HepG2 (cell line): Measurements from ENCODE around the gene LENEP. TPM values are rescaled to one million over a fixed set of nuclear protein-coding genes. Genes with fewer than 3 reads are reported as not detected.

Experiments
- ATAC-seq: fragments of 200-7000 bp; cut with Tn5 transposase; 3 replicates; pipeline ENCODE4 v1.9.1; 2020; ENCODE audit warnings: mild to moderate bottlenecking, moderate library complexity
- BruUV-seq: library from RNA; stranded (reverse); fragments of 400-500 nt; replicated peaks from 2 replicates; lab custom pipeline; 2021; lab: Mats Ljungman, UMichigan
- CTCF ChIA-PET: fragments of 300-600 bp; formaldehyde crosslinking; extraction: SDS; loops from one replicate; lab custom pipeline; 2021; ENCODE audit warnings: low total read pairs, inconsistent platforms, low intra/inter-chr PET ratio; lab: Yijun Ruan, JAX
- POLR2A ChIA-PET: fragments of 350-600 bp; sonication (Branson Sonifier 250); formaldehyde crosslinking; loops from one replicate; lab custom pipeline; 2020; ENCODE audit warnings: antibody characterized with exemption, inconsistent platforms; lab: Yijun Ruan, JAX
- DNase-seq: peaks from one replicate; pipeline ENCODE4 v3.0.0-alpha.2; 2015; ENCODE audit warnings: low spot score
- FAIRE-seq: peaks from 3 replicates; lab custom pipeline; 2011; peaks lifted over from hg19 to GRCh38; lab: Jason Lieb, UNC
- H2AFZ ChIP-seq: one replicate; pipeline ENCODE4 v1.6.1; 2011; ENCODE audit warnings: low read length, inconsistent platforms
- H3K27ac ChIP-seq: fragments of 300-600 bp; 3 replicates; pipeline ENCODE4 v1.8.0; 2011; ENCODE audit warnings: mixed run types, mild to moderate bottlenecking, mixed read lengths, low read length, inconsistent platforms; ENCODE audit not compliant: insufficient read depth; ENCODE audit errors: extremely low read length
- H3K27me3 ChIP-seq, 2 experiments: fragments of 200-600 bp in 1 of 2; 2 replicates in 1 of 2; 3 replicates in 1 of 2; pipeline versions ENCODE4 v1.6.0 to v1.8.0; 2011; ENCODE audit warnings: low read length in 2 of 2, mild to moderate bottlenecking in 2 of 2, moderate library complexity in 2 of 2, inconsistent platforms in 1 of 2; ENCODE audit not compliant: insufficient read depth in 2 of 2, control insufficient read depth in 1 of 2
- H3K36me3 ChIP-seq, 2 experiments: fragments of 200-600 bp in 1 of 2; replicated peaks in 1 of 2; 2 replicates in 1 of 2; 3 replicates in 1 of 2; pipeline versions ENCODE4 v1.5.1 to v1.8.0; 2011; ENCODE audit warnings: low read length in 2 of 2, inconsistent platforms in 1 of 2; ENCODE audit not compliant: insufficient read depth in 2 of 2, control insufficient read depth in 1 of 2
- H3K4me1 ChIP-seq: 2 replicates; pipeline ENCODE4 v1.5.1; 2012; ENCODE audit warnings: low read length, inconsistent platforms; ENCODE audit not compliant: insufficient read depth
- H3K4me2 ChIP-seq: 2 replicates; pipeline ENCODE4 v1.6.0; 2011; ENCODE audit warnings: low read depth, low read length, inconsistent platforms
- H3K4me3 ChIP-seq, 3 experiments: fragments of 200-600 bp in 1 of 3; sonication (generic), shearing (Covaris generic) in 1 of 3; replicated peaks in 1 of 3; 2 replicates each; pipeline ENCODE4 v1.5.1; 2011 to 2016; ENCODE audit warnings: low read length in 3 of 3, inconsistent platforms in 2 of 3, low read depth in 2 of 3, mild to moderate bottlenecking in 2 of 3, control low read depth in 1 of 3, mixed read lengths in 1 of 3; ENCODE audit not compliant: insufficient read depth in 1 of 3
- H3K79me2 ChIP-seq: one replicate; pipeline ENCODE4 v1.6.1; 2011; ENCODE audit warnings: low read length, inconsistent platforms; ENCODE audit not compliant: insufficient read depth
- H3K9ac ChIP-seq: 2 replicates; pipeline ENCODE4 v1.6.0; 2011; ENCODE audit warnings: mild to moderate bottlenecking, low read depth, low read length, inconsistent platforms; ENCODE audit not compliant: insufficient read depth
- H3K9me3 ChIP-seq: 2 replicates; pipeline ENCODE4 v1.5.1; 2012; ENCODE audit warnings: mild to moderate bottlenecking, low read length
- H4K20me1 ChIP-seq: 2 replicates; pipeline ENCODE4 v1.6.0; 2011; ENCODE audit warnings: inconsistent platforms, mild to moderate bottlenecking, low read length, moderate library complexity; ENCODE audit not compliant: insufficient read depth
- FLYWCH1 ChIP-seq: sonication (generic); formaldehyde crosslinking; IDR thresholded peaks from 2 replicates; pipeline ENCODE4 v1.8.1; 2023; ENCODE audit warnings: mild to moderate bottlenecking, missing genetic modification reagents
- HIC2 ChIP-seq: sonication (generic); formaldehyde crosslinking; IDR thresholded peaks from 2 replicates; pipeline ENCODE4 v1.9.0; 2022; ENCODE audit warnings: low read depth, missing genetic modification reagents
- HNRNPH1 ChIP-seq: fragments of 200-400 bp; formaldehyde crosslinking; optimal IDR thresholded peaks from 2 replicates; pipeline ENCODE3; 2017; ENCODE audit warnings: mild to moderate bottlenecking, low read depth, low read length
- MYC ChIP-seq: sonication (generic); formaldehyde crosslinking; IDR thresholded peaks from 2 replicates; pipeline ENCODE4 v1.9.0; 2021; ENCODE audit warnings: missing genetic modification reagents, borderline replicate concordance
- NONO ChIP-seq, 2 experiments: fragments of 450-650 bp in 1 of 2; sonication (generic) in 1 of 2; formaldehyde crosslinking in 1 of 2; IDR thresholded peaks in 1 of 2; conservative IDR thresholded peaks in 1 of 2; 2 replicates each; pipeline versions ENCODE4 v1.6.1 to v1.8.0; 2017 to 2022; ENCODE audit warnings: mild to moderate bottlenecking in 1 of 2, missing genetic modification reagents in 1 of 2, moderate library complexity in 1 of 2
- NR2F1 ChIP-seq, 2 experiments: fragments of 450-650 bp in 1 of 2; formaldehyde crosslinking in 1 of 2; IDR thresholded peaks; 2 replicates each; pipeline versions ENCODE4 v1.5.0 to v1.6.1; 2016 to 2020; ENCODE audit warnings: mild to moderate bottlenecking in 1 of 2, missing compliant biosample characterization in 1 of 2, missing genetic modification reagents in 1 of 2, moderate library complexity in 1 of 2
- SP2 ChIP-seq: sonication (generic); formaldehyde crosslinking; IDR thresholded peaks from 2 replicates; pipeline ENCODE4 v1.5.1; 2020; ENCODE audit warnings: mild to moderate bottlenecking, missing genetic modification reagents
- ZFP36 ChIP-seq: fragments of 150-350 bp; IDR thresholded peaks from 2 replicates; pipeline ENCODE4 v1.6.1; 2018; ENCODE audit warnings: borderline replicate concordance, low read length, low read depth; ENCODE audit not compliant: partially characterized antibody
- ZFP62 ChIP-seq: sonication (generic); formaldehyde crosslinking; IDR thresholded peaks from 2 replicates; pipeline ENCODE4 v1.4.0; 2020; ENCODE audit warnings: missing genetic modification reagents
- ZFP90 ChIP-seq: sonication (generic); formaldehyde crosslinking; IDR thresholded peaks from 2 replicates; pipeline ENCODE4 v1.8.0; 2022; ENCODE audit warnings: missing genetic modification reagents, mild to moderate bottlenecking, inconsistent platforms, borderline replicate concordance
- ZNF17 ChIP-seq: sonication (generic); formaldehyde crosslinking; IDR thresholded peaks from 2 replicates; pipeline ENCODE4 v1.5.0; 2020; ENCODE audit warnings: mild to moderate bottlenecking, missing genetic modification reagents
- ZNF232 ChIP-seq: sonication (generic); formaldehyde crosslinking; IDR thresholded peaks from 2 replicates; pipeline ENCODE4 v1.4.0; 2020; ENCODE audit warnings: missing genetic modification reagents, borderline replicate concordance
- ZNF382 ChIP-seq: sonication (generic); formaldehyde crosslinking; IDR thresholded peaks from 2 replicates; pipeline ENCODE4 v1.5.0; 2020; ENCODE audit warnings: missing genetic modification reagents, mild to moderate bottlenecking, borderline replicate concordance
- ZNF501 ChIP-seq: sonication (generic); formaldehyde crosslinking; IDR thresholded peaks from 2 replicates; pipeline ENCODE4 v1.5.1; 2020; ENCODE audit warnings: mild to moderate bottlenecking, moderate library complexity, missing genetic modification reagents
- ZNF572 ChIP-seq: sonication (generic); formaldehyde crosslinking; IDR thresholded peaks from 2 replicates; pipeline ENCODE4 v1.5.1; 2020; ENCODE audit warnings: mild to moderate bottlenecking, missing genetic modification reagents
- ZNF607 ChIP-seq: sonication (generic); formaldehyde crosslinking; IDR thresholded peaks from 2 replicates; pipeline ENCODE4 v1.5.1; 2020; ENCODE audit warnings: missing genetic modification reagents, mild to moderate bottlenecking, borderline replicate concordance
- ZNF746 ChIP-seq: sonication (generic); formaldehyde crosslinking; IDR thresholded peaks from 2 replicates; pipeline ENCODE4 v1.8.0; 2022; ENCODE audit warnings: mild to moderate bottlenecking, missing genetic modification reagents
- ZNF766 ChIP-seq: sonication (generic); formaldehyde crosslinking; IDR thresholded peaks from 2 replicates; pipeline ENCODE4 v1.5.0; 2020; ENCODE audit warnings: missing genetic modification reagents, borderline replicate concordance
- ZSCAN9 ChIP-seq: IDR thresholded peaks from 2 replicates; pipeline ENCODE4 v1.6.1; 2016; ENCODE audit warnings: borderline replicate concordance
- WGBS: methylation state at CpG from one replicate; pipeline ENCODE4 v1.1.6; 2017; ENCODE audit warnings: low lambda C conversion rate; 5-methylcytosine and 5-hydroxymethylcytosine counted together
- in situ Hi-C: cut with HindIII; loops from 2 replicates; pipeline ENCODE4 v1.10.0; 2017; ENCODE audit warnings: low pct_unique_long_range_greater_than_20kb; ENCODE audit not compliant: extremely low pct_ligation_motif_present
- intact Hi-C: fragments of 100-400 bp; cut with micrococcal nuclease; formaldehyde crosslinking; loops from one replicate; pipeline ENCODE4 v1.10.0; 2022; ENCODE audit not compliant: unreplicated experiment
- polyA plus RNA-seq, 8 experiments: library from polyadenylated mRNA; depleted of rRNA in 3 of 8; stranded (reverse) in 7 of 8; unstranded in 1 of 8; fragments of >200 nt; fragmentation: Illumina TruSeq in 4 of 8; extraction: Trizol in 4 of 8; gene quantifications; 2 replicates each; pipeline versions ENCODE4 v1.2.1 to v1.2.3, GENCODE V29; 2011 to 2016; ENCODE audit warnings: low read depth in 4 of 8, missing spikeins in 1 of 8, mixed read lengths in 1 of 8; ENCODE audit not compliant: insufficient read depth in 1 of 8
- total RNA-seq, 5 experiments: library from RNA; depleted of rRNA; stranded (reverse); fragments of >200 nt; fragmentation: Illumina TruSeq; extraction: Trizol; gene quantifications; 2 replicates each; pipeline ENCODE4 v1.2.3, GENCODE V29; 2016; ENCODE audit warnings: low read depth in 1 of 5

LENEP gene
- total and polyA plus RNA-seq, 2 of the 13 experiments (the other 11 are each of a cell fraction or from before 2014, with no cell fraction given): 0.29 TPM; not detected in 1

- TF ChIP-seq HIC2 (peak; percentile 56; the same call in 1 of the 2 replicates), ZSCAN9 (no peak; the same call in 1 of the 2 replicates), ZNF746 (CRISPR knock-in tag) (peak; percentile 53; the same call in 1 of the 2 replicates), FLYWCH1 (no peak), NR2F1 (CRISPR knock-in tag; IDR thresholded peaks at IDR 0.05) (peak in 1 of 2 experiments; percentile 57; a peak in 2 of 4 replicates)
Observed at GRCh38 chr1:154944401-154945159, 48.8 kb upstream of the LENEP start (continued).

- no peaks in the 10 kb centered on the region for H4K20me1 ChIP-seq
- 84% methylated on average over 10 of the region's 15 CpGs for WGBS
- POLR2A ChIA-PET: interaction anchor here (0.6 to 3.0 kb wide), 11 partner anchors 9 to 333 kb away, joined by 3 to 22 read pairs (median 4); partner anchors contain the start of genes ADAM15, PMVK and PYGO2
- DNase-seq (no peak), ATAC-seq (no peak; the same call in 2 of the 3 replicates), FAIRE-seq (no peak)
- TSS peak; percentile 77 for BruUV-seq
- intact Hi-C loops: no loop called here
- H3K27me3 ChIP-seq: no peaks in the 10 kb centered on the region
- peak overlapping the region; percentile 59 for H3K9ac ChIP-seq
- peaks cover 56% of the 10 kb centered on the region for H3K4me1 ChIP-seq
- peak overlapping the region in 1 of 3 experiments; percentile 27; a peak in 2 of 6 replicates for H3K4me3 ChIP-seq
- peak overlapping the region; percentile 88 for H3K27ac ChIP-seq
- H2AFZ ChIP-seq: no peak overlapping the region
- no peaks in the 10 kb centered on the region for H3K9me3 ChIP-seq
- no peaks in the 10 kb centered on the region for H3K79me2 ChIP-seq
- CTCF ChIA-PET: no interaction called here
- peak overlapping the region; percentile 56 for H3K4me2 ChIP-seq
- H3K36me3 ChIP-seq: peaks cover 0 to 2% of the 10 kb centered on the region in 2 experiments; a peak in 2 of 5 replicates
- in situ Hi-C loops: no loop called here
- TF ChIP-seq SP2 (CRISPR knock-in tag): peak; percentile 49; the same call in 1 of the 2 replicates
- TF ChIP-seq ZNF501 (CRISPR knock-in tag): peak; percentile 33
- 0 out of 2 replicates have a peak, but pooled peaks have one; percentile 53 for TF ChIP-seq ZNF766 (CRISPR knock-in tag)
- no peak for TF ChIP-seq ZFP62 (CRISPR knock-in tag)
- TF ChIP-seq ZFP90 (CRISPR knock-in tag): 0 out of 2 replicates have a peak, but pooled peaks have one; percentile 3
- no peak for TF ChIP-seq HNRNPH1
- peak; percentile 58 for TF ChIP-seq ZFP36
- 0 out of 2 replicates have a peak, but pooled peaks have one; percentile 45 for TF ChIP-seq ZNF607 (CRISPR knock-in tag)
- TF ChIP-seq ZNF572 (CRISPR knock-in tag): peak; percentile 58; the same call in 1 of the 2 replicates
- 0 out of 2 replicates have a peak, but pooled peaks have one; percentile 12 for TF ChIP-seq ZNF232
- peak; percentile 2; the same call in 1 of the 2 replicates for TF ChIP-seq MYC (CRISPR knock-in tag)
- TF ChIP-seq ZNF382: no peak
- TF ChIP-seq NONO (IDR thresholded peaks at IDR 0.05): no peak
- TF ChIP-seq NONO (CRISPR knock-in tag; conservative IDR thresholded peaks at IDR 0.05): 0 out of 2 replicates have a peak, but pooled peaks have one; percentile 10
- TF ChIP-seq ZNF17 (CRISPR knock-in tag): no peak
Observed at GRCh38 chr1:154945160-154945961, 48.0 kb upstream of the LENEP start.
